ENCODE results near the gene FURIN. TPM values are rescaled to one million over a fixed set of nuclear protein-coding genes. Genes with fewer than 3 reads are reported as not detected.

Gene FURIN
- total and polyA plus RNA-seq, 2 of the 8 experiments (the other 6 are each of a cell fraction or from before 2014, with no cell fraction given) = 15.8 to 32.1 TPM

DNA sequence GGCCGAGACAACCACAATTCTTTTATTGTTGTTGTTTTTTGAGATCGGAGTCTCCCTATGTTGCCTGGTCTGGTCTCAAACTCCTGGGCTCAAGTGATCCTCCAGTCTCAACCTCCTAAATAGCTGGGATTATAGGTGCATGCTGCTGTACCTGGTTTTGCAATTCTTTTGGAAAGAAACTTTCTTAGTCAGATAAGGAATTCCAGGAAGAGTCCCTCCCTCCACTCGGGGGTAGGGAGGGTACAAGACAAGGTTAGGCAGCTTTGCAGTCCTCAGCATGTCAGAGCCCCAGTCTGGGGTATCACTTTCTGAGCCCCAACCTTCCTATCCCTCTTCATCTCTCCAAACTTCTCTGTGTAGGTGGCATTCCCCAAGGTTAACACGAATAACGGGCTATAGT is 33.8 kb upstream of the FURIN start (continued):
- TF ChIP-seq, protein P1, sequence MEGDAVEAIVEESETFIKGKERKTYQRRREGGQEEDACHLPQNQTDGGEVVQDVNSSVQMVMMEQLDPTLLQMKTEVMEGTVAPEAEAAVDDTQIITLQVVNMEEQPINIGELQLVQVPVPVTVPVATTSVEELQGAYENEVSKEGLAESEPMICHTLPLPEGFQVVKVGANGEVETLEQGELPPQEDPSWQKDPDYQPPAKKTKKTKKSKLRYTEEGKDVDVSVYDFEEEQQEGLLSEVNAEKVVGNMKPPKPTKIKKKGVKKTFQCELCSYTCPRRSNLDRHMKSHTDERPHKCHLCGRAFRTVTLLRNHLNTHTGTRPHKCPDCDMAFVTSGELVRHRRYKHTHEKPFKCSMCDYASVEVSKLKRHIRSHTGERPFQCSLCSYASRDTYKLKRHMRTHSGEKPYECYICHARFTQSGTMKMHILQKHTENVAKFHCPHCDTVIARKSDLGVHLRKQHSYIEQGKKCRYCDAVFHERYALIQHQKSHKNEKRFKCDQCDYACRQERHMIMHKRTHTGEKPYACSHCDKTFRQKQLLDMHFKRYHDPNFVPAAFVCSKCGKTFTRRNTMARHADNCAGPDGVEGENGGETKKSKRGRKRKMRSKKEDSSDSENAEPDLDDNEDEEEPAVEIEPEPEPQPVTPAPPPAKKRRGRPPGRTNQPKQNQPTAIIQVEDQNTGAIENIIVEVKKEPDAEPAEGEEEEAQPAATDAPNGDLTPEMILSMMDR (IDR thresholded peaks at IDR 0.05; ENCODE audit: control extremely low read depth in 1 of 3, insufficient read depth in 1 of 3, low read depth in 1 of 3, low read length in 3 of 3) = no peak
- TF ChIP-seq CEBPB (IDR thresholded peaks at IDR 0.05; ENCODE audit: low read depth, low read length) = no peak

Data from H1 (cell line).